ENCODE results near the gene WDR93. TPM values are rescaled to one million over a fixed set of nuclear protein-coding genes. Genes with fewer than 3 reads are reported as not detected.

Gene WDR93
- total and polyA plus RNA-seq, 10 donors = 0.09 to 0.11 TPM; not detected in 8

DNA sequence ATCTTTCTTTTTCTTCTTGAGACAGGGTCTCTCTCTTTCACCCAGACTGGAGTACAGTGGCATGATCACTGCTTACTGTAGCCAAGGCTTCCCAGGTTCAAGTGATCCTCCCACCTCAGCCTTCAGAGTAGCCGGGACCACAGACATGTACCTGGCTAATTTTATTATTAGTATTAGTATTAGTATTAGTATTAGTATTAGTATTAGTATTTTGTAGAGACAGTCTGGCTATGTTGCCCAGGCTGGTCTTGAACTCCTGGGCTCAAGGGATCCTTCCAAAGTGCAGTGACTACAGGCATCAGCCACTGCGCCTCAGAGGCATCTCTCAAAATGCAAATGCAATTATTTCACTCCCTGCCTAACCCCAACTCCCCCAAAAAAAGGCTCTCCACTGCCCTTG lies 37.0 kb upstream of the WDR93 start:
- no peak for DNase-seq
- Histone ChIP-seq H3K27ac (no peak overlapping the region), H3K36me3 (no peaks in the 10 kb centered on the region), H3K4me3 (no peak overlapping the region), H3K27me3 (replicated peaks in 1 of 7) (peaks cover 0 to 58% (median 16%) of the 10 kb centered on the region in 7 donors), H3K4me1 (peaks cover 5 to 17% (median 15%) of the 10 kb centered on the region in 6 donors), H3K9me3 (no peaks in the 10 kb centered on the region)
- 92 to 100% (median 98%) methylated on average over 2 of the region's 2 CpGs for WGBS, 5 donors
- no peak for TF ChIP-seq POLR2AphosphoS5 (IDR thresholded peaks at IDR 0.05)
- TF ChIP-seq, protein P1, sequence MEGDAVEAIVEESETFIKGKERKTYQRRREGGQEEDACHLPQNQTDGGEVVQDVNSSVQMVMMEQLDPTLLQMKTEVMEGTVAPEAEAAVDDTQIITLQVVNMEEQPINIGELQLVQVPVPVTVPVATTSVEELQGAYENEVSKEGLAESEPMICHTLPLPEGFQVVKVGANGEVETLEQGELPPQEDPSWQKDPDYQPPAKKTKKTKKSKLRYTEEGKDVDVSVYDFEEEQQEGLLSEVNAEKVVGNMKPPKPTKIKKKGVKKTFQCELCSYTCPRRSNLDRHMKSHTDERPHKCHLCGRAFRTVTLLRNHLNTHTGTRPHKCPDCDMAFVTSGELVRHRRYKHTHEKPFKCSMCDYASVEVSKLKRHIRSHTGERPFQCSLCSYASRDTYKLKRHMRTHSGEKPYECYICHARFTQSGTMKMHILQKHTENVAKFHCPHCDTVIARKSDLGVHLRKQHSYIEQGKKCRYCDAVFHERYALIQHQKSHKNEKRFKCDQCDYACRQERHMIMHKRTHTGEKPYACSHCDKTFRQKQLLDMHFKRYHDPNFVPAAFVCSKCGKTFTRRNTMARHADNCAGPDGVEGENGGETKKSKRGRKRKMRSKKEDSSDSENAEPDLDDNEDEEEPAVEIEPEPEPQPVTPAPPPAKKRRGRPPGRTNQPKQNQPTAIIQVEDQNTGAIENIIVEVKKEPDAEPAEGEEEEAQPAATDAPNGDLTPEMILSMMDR (IDR thresholded peaks at IDR 0.05 in 8 of 11, conservative IDR thresholded peaks at IDR 0.05 in 3 of 11) = peak in 1 of 11 experiments; percentile 4
- intact Hi-C loops (cut with DNase I; ENCODE audit: low total_unique reads) = no loop called here

DNA sequence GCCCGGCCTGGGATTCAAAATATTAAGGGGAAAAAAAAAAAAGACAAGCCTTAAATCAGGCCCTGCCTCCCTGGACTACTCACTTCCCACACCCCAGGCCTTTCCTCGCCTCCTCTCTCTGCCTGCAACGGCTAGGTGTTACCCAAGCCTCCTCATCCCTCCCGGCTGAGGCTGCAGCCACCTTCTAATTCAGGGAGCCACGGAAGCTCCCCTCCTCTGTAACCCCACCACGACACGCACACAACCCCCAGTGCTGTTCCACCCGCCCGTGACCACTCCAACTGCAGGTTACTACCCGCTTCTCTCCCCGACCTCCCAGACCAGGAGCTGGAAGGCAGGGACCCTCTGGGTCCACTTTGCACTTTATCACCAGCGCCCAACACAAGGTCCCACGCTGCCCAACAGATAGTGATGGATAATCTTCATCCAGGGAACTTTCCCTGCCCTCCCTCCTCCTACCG lies 36.3 kb upstream of the WDR93 start:
- 43 to 56% (median 48%) methylated on average over 14 of the region's 14 CpGs for WGBS, 5 donors
- Histone ChIP-seq H3K27me3 (replicated peaks in 1 of 7) (peaks cover 0 to 58% (median 16%) of the 10 kb centered on the region in 7 donors), H3K4me1 (peaks cover 5 to 17% (median 15%) of the 10 kb centered on the region in 6 donors), H3K36me3 (no peaks in the 10 kb centered on the region), H3K4me3 (peak overlapping the region; percentile 10 to 68 (median 45)), H3K9me3 (no peaks in the 10 kb centered on the region), H3K27ac (no peak overlapping the region)
- intact Hi-C loops (cut with DNase I; ENCODE audit: low total_unique reads) = no loop called here
- DNase-seq = no peak
- TF ChIP-seq, protein P1 (IDR thresholded peaks at IDR 0.05 in 8 of 11, conservative IDR thresholded peaks at IDR 0.05 in 3 of 11) = no peak
- TF ChIP-seq POLR2A (IDR thresholded peaks at IDR 0.05) = no peak
- TF ChIP-seq POLR2AphosphoS5 (IDR thresholded peaks at IDR 0.05) = no peak

DNA sequence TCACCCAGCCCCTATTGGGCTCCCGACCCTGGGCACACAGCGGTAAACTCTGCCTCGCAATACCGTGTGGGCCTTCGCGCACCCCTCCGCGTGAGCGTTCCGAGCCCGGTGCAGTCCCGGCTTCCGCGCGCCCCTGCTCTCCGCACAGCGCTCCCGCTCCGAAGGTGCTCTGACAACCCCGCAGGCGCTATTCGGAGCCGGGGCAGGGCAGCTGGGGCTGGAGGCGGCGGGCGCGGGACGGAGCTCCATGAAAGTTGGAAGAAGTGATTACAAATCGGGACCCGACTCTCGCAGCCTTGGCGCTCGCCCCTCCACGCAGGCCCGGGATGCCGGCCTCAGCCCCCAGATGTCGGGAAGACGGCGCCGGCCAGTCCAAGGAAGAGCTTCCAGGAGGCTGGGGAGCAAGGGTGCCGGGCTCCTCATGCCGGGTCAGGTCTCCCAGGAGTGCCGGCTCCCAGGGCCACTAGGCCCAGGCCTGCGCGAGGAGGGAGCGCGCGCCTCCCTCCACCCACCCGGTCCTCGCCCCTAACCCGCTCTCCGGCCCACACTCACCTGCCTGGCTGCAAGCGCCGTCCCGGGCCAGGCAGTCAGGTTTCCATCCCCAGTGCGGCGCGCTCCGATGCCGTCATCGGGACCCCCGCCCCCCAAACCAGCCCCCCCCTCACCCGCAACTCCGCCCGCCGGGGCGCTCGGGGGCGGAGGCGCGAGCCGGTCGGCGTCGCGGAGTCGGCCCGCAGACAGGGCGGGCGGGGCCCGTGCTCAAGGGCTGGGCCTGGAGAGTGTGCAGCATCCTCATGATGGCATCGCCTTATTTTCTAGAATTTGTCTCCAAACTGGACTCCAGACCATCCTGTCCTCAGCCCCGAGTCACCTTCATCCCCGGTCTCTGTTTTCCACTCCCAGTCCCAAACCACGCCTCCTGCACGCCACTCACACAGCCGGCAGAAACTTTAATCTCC lies 35.5 kb upstream of the WDR93 start, which contains the start of gene KIF7:
TSS of gene KIF7 (minus strand) at position 621 of the 959 bp plus-strand sequence. CDS start 2,537 bp downstream, outside the sequence.
- H3K4me3 ChIP-seq = peak within 1 kb of the TSS; percentile 10 to 68 (median 45)
- TF ChIP-seq POLR2A (IDR thresholded peaks at IDR 0.05) (no peak), POLR2AphosphoS5 (IDR thresholded peaks at IDR 0.05) (peak in 1 of 3 donors; percentile 37)
- TF ChIP-seq, protein P1 (IDR thresholded peaks at IDR 0.05 in 8 of 11, conservative IDR thresholded peaks at IDR 0.05 in 3 of 11) = no peak
- no peak for DNase-seq
- H3K27me3 ChIP-seq (replicated peaks in 1 of 7) = peaks cover 0 to 58% (median 16%) of the 10 kb centered on the region in 7 donors
- 2 to 3% (median 2%) methylated on average over 44 to 87 of the region's 87 CpGs for WGBS, 5 donors
- no peaks in the 10 kb centered on the region for H3K36me3 ChIP-seq
- intact Hi-C loops (cut with DNase I; ENCODE audit: low total_unique reads) = no loop called here
- H3K9me3 ChIP-seq = no peaks in the 10 kb centered on the region
- H3K27ac ChIP-seq = peak within 1 kb of the TSS in 2 of 8 donors; percentile 38 to 40
- peaks cover 5 to 17% (median 15%) of the 10 kb centered on the region in 6 donors for H3K4me1 ChIP-seq

Data from spleen (tissue), 11 donors.